GM19351 (cell line): ENCODE measurements around the gene OR4P4.

Experiments used
- ATAC-seq: cut with Tn5 transposase; IDR thresholded peaks from one replicate; pipeline ENCODE4 v1.9.1; 2021; ENCODE audit warnings: mild to moderate bottlenecking, moderate library complexity; ENCODE audit not compliant: unreplicated experiment

Gene OR4P4

DNA sequence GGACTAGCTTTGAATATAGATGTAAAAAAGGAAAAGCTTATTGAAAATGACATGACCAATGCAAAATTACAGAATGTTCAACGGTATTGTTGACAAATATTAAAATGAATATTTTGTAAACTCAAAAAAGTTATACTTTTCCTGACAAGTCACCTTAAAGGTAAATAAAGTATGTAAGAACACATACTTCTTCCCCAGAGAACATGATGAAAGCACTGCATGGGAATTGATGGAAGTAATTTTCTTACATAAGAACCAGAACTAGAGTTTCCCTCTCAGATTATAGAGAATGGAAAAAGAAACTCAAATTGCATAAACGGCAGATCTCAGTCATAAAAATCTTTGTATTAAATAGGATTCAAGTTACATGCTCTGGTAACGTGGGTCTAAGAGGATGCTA lies at the start of gene OR4P4:
OR4P4 (plus strand) TSS at position 301 of the 400 bp plus-strand sequence.
- no peak for ATAC-seq

DNA sequence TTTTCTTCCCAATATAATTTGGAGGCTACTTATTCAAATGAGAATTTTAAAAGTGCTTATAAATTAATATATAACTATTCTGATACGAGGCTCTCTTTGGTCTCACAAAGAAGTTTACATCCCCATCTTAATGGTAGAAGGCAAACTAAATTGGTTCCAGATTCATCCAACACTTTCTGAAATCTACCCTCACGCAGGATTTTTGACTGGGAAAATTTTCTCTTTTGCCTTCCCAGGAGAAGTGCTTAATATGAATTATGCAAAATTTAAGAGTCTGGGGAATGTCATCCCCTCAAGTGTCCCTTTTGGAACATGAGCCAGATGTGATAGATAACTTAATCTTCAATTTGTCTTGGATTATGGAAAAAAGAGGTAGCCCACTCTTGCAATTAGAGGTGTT lies 27.4 kb upstream of the OR4P4 start, which contains the start of gene OR4C11:
OR4C11 (minus strand) TSS at position 101 of the 400 bp plus-strand sequence. CDS start 3,272 bp downstream, outside the sequence.
- ATAC-seq = no peak

DNA sequence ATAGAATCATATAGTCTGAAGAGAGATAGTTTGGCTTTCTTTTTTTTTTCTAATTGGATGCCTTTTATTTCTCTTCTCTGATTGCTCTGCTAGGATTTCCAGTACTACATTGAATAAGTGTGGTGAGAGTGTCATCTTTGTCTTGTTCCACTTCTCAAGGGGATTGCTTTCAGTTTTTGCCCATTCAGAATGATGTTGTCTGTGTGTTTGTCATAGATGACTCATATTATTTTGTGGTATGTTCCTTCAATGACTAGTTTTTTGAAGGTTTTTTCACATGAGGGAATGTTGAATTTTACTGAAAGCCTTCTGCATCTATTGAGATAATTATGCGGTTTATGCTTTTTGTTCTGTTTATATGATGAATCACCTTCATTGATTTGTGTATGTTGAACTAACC lies 10.4 kb upstream of the OR4P4 start:
- ATAC-seq = no peak

DNA sequence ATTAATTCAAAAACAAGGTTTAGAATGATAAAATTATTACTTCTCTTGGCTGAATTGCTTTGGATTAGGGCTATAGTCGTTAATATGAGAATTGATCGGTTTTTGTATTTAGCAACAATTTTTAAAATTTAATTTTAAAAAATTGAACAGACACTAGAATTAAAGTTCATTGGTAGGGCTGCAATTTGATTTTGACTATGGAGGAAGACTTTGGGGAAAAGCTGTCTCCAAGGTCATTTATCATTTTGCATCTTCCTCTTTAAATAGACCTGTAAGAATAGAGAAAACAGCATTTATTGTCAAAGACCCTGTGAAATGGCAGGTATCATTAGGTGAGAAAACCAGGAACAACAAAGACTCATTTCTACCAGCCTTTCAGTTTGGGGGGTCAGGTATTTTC lies 13.1 kb downstream of the OR4P4 start, which contains the start of gene OR4S2:
OR4S2 (plus strand) TSS at position 301 of the 400 bp plus-strand sequence. CDS start 2,577 bp downstream, outside the sequence.
- ATAC-seq = no peak

DNA sequence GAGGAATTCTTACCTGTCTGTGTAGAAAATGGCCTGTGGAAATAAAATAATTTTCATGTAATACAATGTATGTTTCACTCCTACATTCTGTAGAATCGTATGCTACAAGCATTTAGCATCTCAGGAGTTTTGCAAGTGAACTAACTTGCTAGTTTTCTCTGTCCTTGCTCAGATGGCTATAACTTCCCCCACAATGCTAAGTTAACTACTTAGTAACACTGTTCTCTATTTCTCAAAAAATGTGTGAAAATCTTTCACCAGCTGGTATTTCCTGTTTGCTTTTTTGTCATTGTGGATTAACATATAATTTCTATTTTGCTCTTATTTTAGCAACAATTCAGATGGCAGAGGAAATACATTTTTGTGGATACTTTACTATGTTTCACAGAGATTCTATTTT lies 17.6 kb downstream of the OR4P4 start:
- ATAC-seq = no peak

DNA sequence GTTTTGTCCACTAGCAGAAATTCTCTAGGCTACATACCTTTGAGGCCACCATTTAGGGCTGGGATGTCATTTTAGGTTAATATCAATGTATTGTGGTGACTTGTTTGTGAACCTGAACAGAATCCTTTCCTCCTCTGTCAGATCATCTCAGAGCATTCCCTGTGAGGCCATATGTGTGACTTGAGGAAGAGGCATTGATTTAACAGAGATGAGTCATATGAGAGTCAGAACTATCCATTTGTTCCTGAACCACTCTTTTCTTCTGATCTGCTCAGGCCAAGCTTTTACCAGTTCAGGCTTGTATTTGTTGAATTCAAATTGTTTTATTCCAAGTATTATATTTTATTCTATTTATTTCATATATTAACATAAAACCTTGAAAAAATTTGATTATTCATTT lies 20.2 kb downstream of the OR4P4 start:
- no peak for ATAC-seq

DNA sequence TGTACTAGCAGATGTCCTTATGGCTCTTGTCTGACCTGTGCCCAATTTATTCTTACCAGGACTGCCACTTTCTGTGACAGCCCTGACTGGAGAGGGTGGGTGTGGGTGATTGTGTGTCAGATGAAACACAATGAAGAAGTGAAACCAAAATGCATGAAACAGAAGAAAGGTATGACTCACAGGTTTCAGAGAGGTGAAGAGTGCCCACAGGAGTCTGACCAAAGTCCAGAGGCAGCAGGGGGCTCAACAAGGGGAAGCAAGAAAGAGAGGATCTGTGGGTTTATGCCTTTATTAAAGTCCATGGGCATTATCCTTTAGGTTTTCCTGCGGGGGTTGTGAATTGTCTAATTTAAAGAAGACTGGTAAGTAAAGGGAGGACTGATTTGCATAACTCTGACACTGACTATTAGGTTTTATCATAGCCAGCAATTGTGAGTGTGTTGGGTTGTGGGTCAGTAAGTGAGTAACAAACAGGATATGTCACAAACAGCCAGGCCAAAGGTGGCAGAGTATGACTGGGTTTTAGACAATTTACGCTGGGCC lies 23.2 kb downstream of the OR4P4 start:
- ATAC-seq = peak; percentile 93

DNA sequence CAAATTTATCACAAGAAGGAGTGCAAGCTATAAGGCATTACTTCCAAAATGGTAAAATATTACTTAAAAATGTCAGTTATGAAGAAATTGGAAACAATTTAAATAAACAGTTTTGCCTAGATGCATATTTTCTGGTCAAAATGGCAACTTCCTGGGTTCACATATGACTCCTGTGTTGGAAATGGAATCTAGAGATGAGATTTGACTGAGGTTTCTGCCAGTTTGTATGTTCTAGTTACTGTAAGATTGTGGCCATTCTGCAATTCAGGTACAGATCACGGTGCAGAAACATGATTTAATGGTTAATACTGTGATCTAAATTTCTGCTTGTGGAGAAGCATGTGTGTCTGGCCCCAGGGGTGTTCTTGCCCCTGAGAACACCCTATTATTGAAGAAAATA lies 23.7 kb downstream of the OR4P4 start:
- peak; percentile 27 for ATAC-seq

DNA sequence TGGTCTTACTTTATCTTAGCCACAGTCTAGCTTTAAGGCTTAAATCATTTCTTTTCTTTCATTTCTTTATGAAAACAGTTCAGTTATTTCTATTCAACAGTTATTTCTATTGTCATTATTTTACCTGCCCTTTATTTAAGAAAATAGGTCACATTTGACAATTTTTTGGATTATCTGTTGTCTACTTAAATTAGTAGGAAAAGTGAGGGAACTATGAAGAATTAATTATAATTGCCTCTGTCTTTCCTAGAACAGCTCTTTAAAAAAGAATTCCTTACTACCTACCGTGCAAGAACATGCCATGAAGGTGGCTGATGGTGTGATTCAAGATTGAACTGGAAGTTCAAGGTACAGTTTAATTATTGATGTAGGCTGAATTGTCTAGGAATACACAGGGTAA lies 27.0 kb downstream of the OR4P4 start, which contains the start of gene OR4C6:
OR4C6 (plus strand) TSS at position 301 of the 400 bp plus-strand sequence. CDS start 2,966 bp downstream, outside the sequence.
- ATAC-seq = no peak

DNA sequence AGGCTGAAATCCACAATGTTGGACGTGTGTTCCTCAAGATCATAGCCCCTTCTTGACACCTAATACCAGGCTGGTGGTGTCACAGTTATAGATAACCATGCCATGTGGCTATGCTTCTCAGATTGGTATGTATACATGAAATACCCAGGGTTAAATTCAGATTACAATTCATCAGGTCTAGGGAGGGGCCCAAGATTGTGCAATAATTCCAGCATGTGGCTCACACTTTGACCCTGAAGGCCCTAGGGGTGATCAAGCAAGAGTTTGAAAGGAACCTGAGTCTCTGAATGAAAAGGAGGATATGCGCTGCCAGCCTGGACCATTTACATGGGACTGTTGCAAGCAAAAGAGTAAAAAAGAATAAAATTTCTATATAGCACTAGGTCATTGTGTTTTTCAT lies 34.5 kb downstream of the OR4P4 start:
- ATAC-seq = no peak

DNA sequence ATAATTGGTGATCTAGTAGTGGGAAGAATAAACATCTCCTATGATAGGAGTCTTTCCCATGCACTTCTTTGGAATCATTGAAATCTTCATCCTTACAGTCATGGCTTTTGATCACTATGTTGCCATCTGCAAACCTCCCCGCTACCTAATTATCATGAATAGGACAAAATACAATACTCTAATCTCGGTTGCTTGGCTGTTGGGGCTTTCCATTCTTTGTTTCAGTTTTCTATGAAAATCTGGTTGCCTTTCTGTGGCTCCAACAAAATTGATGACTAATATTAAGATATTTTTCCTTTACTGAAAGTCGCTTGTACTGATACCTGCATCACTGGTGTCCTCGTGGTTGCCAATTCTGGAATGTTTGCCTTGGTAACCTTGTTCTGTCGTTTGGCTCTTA lies 38.9 kb downstream of the OR4P4 start:
- ATAC-seq = no peak
